OCI-LY7 (cell line): ENCODE results near the gene DAB2IP.

ENCODE experiments used
- CTCF ChIP-seq: fragments of 200-600 bp; sonication (generic); conservative IDR thresholded peaks from 2 replicates; pipeline ENCODE4 v1.5.1; 2014; ENCODE audit warnings: mild to moderate bottlenecking, antibody characterized with exemption, low read length, moderate library complexity, mixed read lengths
- EZH2phosphoT487 ChIP-seq: fragments of 200-600 bp; sonication (generic); IDR thresholded peaks from 2 replicates; pipeline ENCODE4 v1.6.1; 2018; ENCODE audit warnings: low read depth, borderline replicate concordance, mild to moderate bottlenecking, mixed run types, antibody characterized with exemption, low read length, moderate library complexity, mixed read lengths

GRCh38 chr9:121808781-121809180, 157.3 kb downstream of the DAB2IP start:
- no peak for TF ChIP-seq CTCF
- TF ChIP-seq EZH2phosphoT487 = no peak
